ENCODE results near the gene TMEM254.
"Not testable (repeated sequence)": the region's sequence is repeated elsewhere in the genome, so short reads cannot be mapped to it uniquely, and the experiment has no call there.

GRCh38 chr10:80099295-80099694 lies 20.8 kb downstream of the TMEM254 start:
- not testable (repeated sequence) for TF ChIP-seq CTCF (IDR thresholded peaks at IDR 0.05; ENCODE audit: low read depth, low read length); POLR2A (IDR thresholded peaks at IDR 0.05; ENCODE audit: extremely low read depth, insufficient read length); MYC (IDR thresholded peaks at IDR 0.05; ENCODE audit: low read depth, low read length)
